SU-DHL-6 (cell line): Measurements from ENCODE around the gene AGPAT4.

ENCODE experiments used
- H2AFZ ChIP-seq: fragments of 200-600 bp; sonication (generic); 2 replicates; pipeline ENCODE4 v1.6.1; 2014; ENCODE audit warnings: low read depth, mild to moderate bottlenecking, moderate library complexity, mixed read lengths, antibody characterized with exemption, low read length; ENCODE audit not compliant: severe bottlenecking
- H3F3A ChIP-seq: fragments of 200-600 bp; shearing (Covaris generic); 2 replicates; pipeline ENCODE4 v1.6.0; 2016; ENCODE audit warnings: antibody characterized with exemption, mild to moderate bottlenecking; ENCODE audit not compliant: insufficient read depth
- H3K27ac ChIP-seq: fragments of 200-600 bp; sonication (generic); 2 replicates; pipeline ENCODE4 v1.5.1; 2016; ENCODE audit warnings: low read depth, mild to moderate bottlenecking, low read length, moderate library complexity, mixed read lengths
- H3K27me3 ChIP-seq: fragments of 200-600 bp; sonication (generic), shearing (Covaris generic); 2 replicates; pipeline ENCODE4 v1.6.0; 2014; ENCODE audit warnings: mild to moderate bottlenecking, low read length
- H3K36me3 ChIP-seq: fragments of 200-600 bp; sonication (generic); 2 replicates; pipeline ENCODE4 v1.6.1; 2014; ENCODE audit warnings: mild to moderate bottlenecking, low read length, mixed read lengths
- H3K4me2 ChIP-seq: fragments of 300-600, 200-600 bp; shearing (Covaris generic), sonication (generic); 2 replicates; pipeline ENCODE4 v1.6.0; 2014; ENCODE audit warnings: low read length, low read depth, mild to moderate bottlenecking; ENCODE audit not compliant: poor library complexity, severe bottlenecking
- H3K4me3 ChIP-seq: fragments of 200-600 bp; sonication (generic); 2 replicates; pipeline ENCODE4 v1.5.1; 2014; ENCODE audit warnings: antibody characterized with exemption, low read length, mild to moderate bottlenecking, mixed read lengths; ENCODE audit not compliant: insufficient read depth, poor library complexity, severe bottlenecking
- H3K79me2 ChIP-seq: fragments of 200-600 bp; sonication (generic); 2 replicates; pipeline ENCODE4 v1.6.1; 2014; ENCODE audit warnings: mild to moderate bottlenecking, low read length, moderate library complexity; ENCODE audit not compliant: insufficient read depth
- H3K9ac ChIP-seq: fragments of 200-600 bp; sonication (generic); 2 replicates; pipeline ENCODE4 v1.7.0; 2014; ENCODE audit warnings: mild to moderate bottlenecking, low read length
- H3K9me2 ChIP-seq: fragments of 200-600 bp; sonication (generic); replicated peaks from 2 replicates; pipeline ENCODE4 v1.6.1; 2014; ENCODE audit warnings: low read length; ENCODE audit not compliant: insufficient read depth
- H3K9me3 ChIP-seq: fragments of 200-600 bp; sonication (generic); 2 replicates; pipeline ENCODE4 v1.6.1; 2014; ENCODE audit warnings: low read length, mixed read lengths; ENCODE audit not compliant: insufficient read depth
- H4K20me1 ChIP-seq: fragments of 200-600 bp; sonication (generic); 2 replicates; pipeline ENCODE4 v1.6.1; 2014; ENCODE audit warnings: low read depth, mild to moderate bottlenecking, antibody characterized with exemption, low read length, moderate library complexity, mixed read lengths
- CTCF ChIP-seq: fragments of 200-600 bp; sonication (generic); IDR thresholded peaks from one replicate; pipeline ENCODE4 v1.5.1; 2017; ENCODE audit warnings: antibody characterized with exemption, mild to moderate bottlenecking, low read length, moderate library complexity; ENCODE audit not compliant: insufficient read depth, poor library complexity, severe bottlenecking
- EZH2phosphoT487 ChIP-seq: fragments of 200-600 bp; sonication (generic), shearing (Covaris generic); conservative IDR thresholded peaks from 2 replicates; pipeline ENCODE4 v1.6.1; 2018; ENCODE audit warnings: mild to moderate bottlenecking, antibody characterized with exemption, low read length, moderate library complexity, mixed read lengths

AGPAT4 gene

GRCh38 chr6:161295784-161296183 is 21.9 kb upstream of the AGPAT4 start:
- Histone ChIP-seq H3K79me2 (no peaks in the 10 kb centered on the region), H3K9me3 (0 out of 2 replicates have a peak, but pooled peaks cover 3% of the 10 kb centered on the region), H3K9me2 (0 out of 2 replicates have a peak, but pooled peaks cover 4% of the 10 kb centered on the region), H3K9ac (no peak overlapping the region), H3K27me3 (no peaks in the 10 kb centered on the region), H3K4me2 (no peak overlapping the region), H3F3A (no peaks in the 10 kb centered on the region), H3K27ac (no peak overlapping the region), H2AFZ (no peak overlapping the region), H3K36me3 (no peaks in the 10 kb centered on the region), H4K20me1 (no peaks in the 10 kb centered on the region), H3K4me3 (no peak overlapping the region)
- TF ChIP-seq EZH2phosphoT487 (no peak), CTCF (no peak)

- Histone ChIP-seq H3K9ac (no peak overlapping the region), H3K9me3 (0 out of 2 replicates have a peak, but pooled peaks cover 2% of the 10 kb centered on the region), H3K9me2 (0 out of 2 replicates have a peak, but pooled peaks cover 4% of the 10 kb centered on the region), H3K27me3 (no peaks in the 10 kb centered on the region), H3K4me3 (no peak overlapping the region), H3K79me2 (no peaks in the 10 kb centered on the region), H3K4me2 (no peak overlapping the region), H3F3A (no peaks in the 10 kb centered on the region), H4K20me1 (no peaks in the 10 kb centered on the region), H2AFZ (no peak overlapping the region), H3K27ac (no peak overlapping the region), H3K36me3 (no peaks in the 10 kb centered on the region)
- TF ChIP-seq EZH2phosphoT487 (no peak), CTCF (no peak)
Measured at GRCh38 chr6:161292650-161293281, 18.9 kb upstream of the AGPAT4 start.

GRCh38 chr6:161292145-161292544 is 18.3 kb upstream of the AGPAT4 start:
- Histone ChIP-seq H3F3A (no peaks in the 10 kb centered on the region), H3K9ac (no peak overlapping the region), H3K9me2 (0 out of 2 replicates have a peak, but pooled peaks cover 4% of the 10 kb centered on the region), H3K4me2 (no peak overlapping the region), H2AFZ (no peak overlapping the region), H3K4me3 (no peak overlapping the region), H3K79me2 (no peaks in the 10 kb centered on the region), H4K20me1 (no peaks in the 10 kb centered on the region), H3K9me3 (no peaks in the 10 kb centered on the region), H3K27ac (no peak overlapping the region), H3K36me3 (no peaks in the 10 kb centered on the region), H3K27me3 (no peaks in the 10 kb centered on the region)
- no peak for TF ChIP-seq CTCF
- no peak for TF ChIP-seq EZH2phosphoT487
